Middle frontal gyrus (tissue), 1 donor: ENCODE data around the gene FBLN7.

Experiments used
- DNase-seq: peaks from one replicate; pipeline ENCODE4 v3.0.0-alpha.2; 2015; ENCODE audit warnings: low spot score; ENCODE audit errors: extremely low spot score

Gene FBLN7

GRCh38 chr2:112229348-112229747, 91.2 kb downstream of the FBLN7 start:
- no peak for DNase-seq

DNA sequence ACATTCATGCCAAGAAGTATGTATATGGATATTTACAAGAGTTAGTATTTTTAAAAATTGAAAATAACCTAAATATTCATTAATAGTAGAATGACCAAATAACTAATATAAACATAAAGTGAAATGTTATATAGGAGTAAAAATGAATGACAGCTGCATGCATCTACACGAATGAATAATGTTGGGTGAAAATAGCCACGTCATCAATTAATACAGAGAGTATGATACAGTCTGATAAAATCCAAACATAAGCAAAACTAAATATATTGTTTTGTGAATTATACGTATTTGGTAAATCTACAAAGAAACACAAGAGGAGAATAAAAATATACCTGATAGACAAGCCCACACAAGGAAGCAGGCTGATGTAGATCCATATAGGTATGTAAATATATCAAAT, 92.2 kb downstream of the FBLN7 start:
- no peak for DNase-seq
